GM19240 (cell line): ENCODE results near the gene CCDC170.

Experiments
- DNase-seq: peaks from one replicate; pipeline ENCODE4 v3.0.0; 2011; ENCODE audit warnings: low spot score; ENCODE audit not compliant: insufficient read length

CCDC170 gene

DNA sequence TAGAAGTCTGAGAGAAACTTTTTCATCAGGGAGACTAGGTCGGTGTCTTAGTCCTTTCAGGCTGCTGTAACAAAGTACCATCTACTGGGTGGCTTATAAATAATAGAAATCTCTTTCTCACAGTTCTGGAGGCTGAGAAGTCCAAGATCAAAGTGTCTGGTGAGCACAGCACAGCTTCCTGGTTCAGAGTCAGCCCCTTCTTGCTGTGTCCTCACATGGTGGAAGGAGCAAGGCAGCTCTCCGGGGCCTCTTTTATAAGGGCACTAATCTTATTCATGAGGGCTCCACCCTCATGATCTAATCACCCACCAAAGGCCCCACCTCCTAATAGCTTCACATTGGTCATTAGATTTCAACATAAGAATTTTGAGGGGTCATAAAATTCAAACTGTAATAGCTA lies 122.8 kb downstream of the CCDC170 start:
- no peak for DNase-seq

DNA sequence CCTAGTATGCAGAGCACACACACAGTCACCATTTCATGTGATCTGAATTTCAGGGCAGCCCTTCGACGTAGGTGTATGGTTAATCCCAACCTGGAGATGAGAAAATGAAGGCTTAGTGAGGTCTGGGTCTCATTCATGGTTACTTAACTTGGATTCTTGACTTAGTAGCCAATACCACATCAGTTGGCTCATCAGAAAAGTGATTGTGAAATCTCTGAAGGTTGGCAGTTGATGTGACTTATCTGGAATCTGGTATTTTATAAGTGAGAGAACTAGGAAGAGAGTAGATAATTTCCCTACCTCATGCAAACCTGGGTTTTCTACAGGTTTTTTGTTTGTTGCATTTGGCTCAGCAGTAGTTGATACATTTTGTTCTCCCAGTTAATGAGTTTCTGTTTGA lies 123.7 kb downstream of the CCDC170 start:
- no peak for DNase-seq

DNA sequence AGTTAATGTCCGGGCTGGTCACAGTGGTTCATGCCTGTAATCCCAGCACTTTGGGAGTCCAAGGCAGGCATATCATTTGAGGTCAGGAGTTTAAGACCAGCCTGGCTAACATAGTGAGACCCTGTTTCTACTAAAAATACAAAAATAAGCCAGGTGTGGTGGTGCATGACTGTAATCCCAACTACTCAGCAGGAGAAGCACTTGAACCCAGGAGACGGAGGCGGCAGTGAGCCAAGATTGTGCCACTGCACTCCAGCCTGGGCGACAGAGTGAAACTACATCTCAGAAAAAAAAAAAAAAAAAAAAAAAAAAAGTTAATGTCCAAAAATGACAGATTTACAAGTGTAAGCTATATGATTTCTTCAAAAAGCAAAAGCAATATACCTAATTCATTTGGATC lies 124.9 kb downstream of the CCDC170 start:
- DNase-seq = no peak

DNA sequence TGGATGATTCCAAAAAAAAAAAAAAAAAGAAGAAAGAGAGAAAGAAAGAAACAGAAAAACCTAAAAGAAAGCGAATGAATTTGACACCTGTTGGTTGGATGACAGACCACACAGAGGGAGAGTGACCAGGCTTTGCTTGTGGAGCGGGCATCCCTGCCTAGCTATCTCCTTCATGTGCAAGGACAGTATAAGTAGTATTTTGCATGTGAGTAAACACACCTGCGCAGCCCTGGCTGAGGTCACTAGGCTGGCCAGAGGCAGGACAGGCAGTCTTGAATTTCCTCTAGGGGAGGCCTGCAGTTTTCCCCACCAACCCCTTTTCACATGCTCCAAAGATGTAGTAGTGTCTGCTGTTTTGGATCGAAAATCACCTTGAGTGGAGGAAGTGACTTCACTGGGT lies 126.4 kb downstream of the CCDC170 start:
- DNase-seq = no peak

DNA sequence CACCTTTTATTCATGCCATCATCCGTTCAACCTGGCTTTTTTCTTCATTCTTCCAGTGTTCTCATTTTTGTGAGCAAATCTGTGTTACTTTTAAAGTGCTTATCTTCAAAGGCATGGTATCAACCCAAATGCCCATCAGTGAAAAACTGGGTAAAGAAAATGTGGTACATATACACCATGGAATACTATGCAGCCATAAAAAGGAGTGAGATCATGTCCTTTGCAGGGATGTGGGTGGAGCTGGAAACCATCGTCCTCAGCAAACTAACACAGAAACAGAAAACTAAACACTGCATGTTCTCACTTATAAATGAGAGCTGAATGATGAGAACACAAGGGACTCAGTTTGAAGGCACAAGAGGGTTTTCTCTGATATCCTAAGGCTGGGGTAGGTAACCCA lies 130.3 kb downstream of the CCDC170 start:
- no peak for DNase-seq

DNA sequence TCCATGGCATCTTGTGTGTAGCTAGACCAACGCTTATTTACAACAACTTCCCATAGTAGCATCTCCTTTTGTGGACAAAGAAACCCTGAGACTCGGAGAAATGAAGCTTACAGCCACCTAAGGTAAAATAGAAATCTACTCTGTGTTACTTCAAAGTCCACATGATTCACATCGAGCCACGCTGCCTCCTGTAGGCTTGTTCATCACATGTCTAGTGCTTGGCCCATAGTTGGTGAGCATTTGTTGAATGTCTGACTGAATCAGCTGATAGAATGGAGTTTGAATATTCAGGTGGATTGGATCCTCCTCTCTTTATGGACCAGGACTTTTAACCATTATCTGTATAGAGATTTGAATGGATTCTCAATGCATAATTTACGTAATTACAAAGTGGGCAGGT lies 130.7 kb downstream of the CCDC170 start:
- no peak for DNase-seq

DNA sequence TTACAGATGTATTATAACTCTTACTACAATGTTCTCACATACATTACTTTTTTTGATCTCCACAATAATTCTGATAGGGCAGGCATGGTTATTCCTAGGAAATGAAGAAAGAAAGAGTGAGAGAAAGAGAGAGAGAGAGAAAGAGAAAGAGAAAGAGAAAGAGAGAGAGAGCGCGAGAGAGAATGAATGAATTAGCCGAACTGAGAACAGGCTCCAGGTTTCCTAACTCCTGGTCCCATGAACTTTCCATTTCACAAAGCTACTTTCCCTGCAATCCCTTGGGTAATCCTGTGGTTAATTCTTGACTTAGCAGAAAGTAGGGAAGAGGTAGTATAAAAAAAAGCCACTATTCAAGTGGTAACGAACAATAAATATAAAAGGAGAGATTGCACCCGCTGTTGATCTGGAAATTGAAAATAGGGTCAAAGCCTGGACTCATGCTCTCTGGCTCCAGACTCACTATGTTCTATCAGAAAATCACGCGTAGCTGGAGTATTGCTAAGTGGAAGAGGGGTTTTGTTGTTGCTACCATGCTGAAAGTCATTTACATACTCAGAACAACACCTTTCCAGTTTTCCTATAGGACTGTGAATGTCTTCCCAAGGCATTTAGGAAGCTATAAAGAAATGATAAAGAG lies 131.2 kb downstream of the CCDC170 start:
- no peak for DNase-seq

DNA sequence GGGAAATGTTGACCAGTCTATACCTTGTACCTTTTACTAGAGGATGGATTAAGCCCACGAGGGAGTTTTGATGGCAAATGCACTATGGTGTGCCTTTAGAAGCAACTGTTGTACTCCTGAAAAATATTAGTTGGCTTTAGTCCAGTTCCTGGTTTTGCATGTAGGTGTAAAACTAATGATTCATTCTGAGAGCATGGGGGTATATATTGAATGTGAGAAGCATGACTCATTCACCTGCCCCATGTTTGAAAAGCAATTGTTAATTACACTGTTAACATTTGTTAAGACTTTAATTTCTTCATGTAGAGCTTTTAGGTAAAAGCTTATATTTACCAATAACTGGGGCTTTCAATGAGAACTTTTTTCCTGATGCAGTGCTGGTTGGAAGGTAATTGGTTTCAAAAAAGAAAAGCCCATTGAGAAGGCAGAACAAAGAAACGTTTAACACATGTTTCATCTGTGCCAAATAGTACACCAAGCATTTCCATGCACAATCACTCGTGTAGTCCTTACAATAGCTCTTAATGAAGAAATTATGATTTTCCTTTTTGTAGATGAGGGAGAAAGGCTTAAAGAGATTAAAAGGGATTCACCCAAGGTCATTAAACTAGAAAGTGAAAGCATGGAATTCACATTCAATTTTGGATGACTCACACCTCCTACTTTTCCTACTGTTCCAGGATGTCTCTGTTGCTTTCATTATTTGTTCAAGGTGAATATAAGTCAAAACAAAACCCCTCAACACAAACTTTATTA lies 134.1 kb downstream of the CCDC170 start:
- DNase-seq = no peak

DNA sequence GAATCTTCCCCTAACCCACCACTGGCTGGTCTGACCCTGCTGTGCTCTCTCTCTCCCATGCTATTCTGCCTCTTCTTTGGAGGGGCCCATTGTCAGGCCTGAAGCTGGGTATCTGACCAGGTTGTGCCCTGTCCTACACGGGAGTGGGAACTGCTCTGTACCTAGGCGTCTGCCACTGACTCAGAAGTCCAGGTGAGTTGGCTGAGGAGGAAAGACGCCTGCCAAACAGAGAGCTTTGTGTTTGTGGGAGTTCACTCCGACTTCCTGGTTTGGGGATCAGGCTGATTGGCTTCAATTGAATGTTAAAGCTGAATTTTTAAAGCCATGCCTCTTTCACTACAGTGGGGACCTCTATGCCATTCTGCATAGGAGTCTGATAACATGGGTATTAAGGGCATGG lies 136.0 kb downstream of the CCDC170 start:
- DNase-seq = no peak

DNA sequence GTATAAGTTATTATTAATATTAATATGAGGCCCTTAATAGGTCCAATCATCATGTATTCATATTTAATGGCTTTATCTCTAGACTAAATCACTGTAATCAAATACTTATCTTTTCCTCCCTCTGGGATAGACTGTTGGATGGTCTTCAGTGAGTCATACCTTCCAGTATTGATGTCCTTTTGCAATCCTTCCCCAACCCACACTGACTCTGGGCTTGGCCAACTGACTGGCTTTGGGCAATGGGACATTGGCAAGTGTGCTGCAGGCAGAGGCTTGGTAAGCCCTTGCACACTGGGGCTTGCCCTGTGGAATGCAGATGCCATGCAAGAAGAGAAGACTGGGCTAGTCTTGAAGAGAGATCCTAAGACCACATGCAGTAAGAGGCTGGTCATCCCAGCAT lies 136.6 kb downstream of the CCDC170 start:
- no peak for DNase-seq

DNA sequence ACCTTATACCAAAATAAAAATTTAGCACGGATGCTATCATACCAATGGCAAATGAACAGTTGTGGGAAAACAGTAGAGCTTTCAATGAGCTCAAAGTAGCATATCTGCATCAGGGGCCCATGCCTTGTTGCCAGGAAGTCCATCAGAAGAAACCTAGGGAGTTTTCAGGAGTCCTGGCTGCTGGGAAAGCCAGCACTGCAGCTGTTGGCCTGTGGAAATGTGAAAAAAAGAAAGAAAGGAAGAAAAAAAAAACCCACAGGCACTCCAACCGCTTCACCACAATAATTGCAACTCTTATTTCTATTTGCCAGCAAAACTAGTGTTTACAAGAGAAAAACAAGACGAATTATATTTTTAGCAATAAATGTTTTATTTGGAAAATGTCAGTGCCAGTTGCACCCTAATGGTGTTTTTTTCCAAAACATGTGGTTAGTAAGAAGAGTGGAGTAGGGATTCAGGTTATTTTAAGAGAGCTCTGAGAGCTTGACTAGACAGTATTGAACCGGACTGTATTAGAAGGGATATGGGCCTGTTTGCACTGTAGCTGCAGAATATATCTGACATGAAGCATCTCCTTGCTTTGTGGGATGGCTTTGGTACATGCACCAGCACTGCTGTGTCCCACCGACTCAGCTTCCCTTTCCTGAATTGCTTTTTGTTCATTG lies 137.3 kb downstream of the CCDC170 start:
- DNase-seq = no peak

DNA sequence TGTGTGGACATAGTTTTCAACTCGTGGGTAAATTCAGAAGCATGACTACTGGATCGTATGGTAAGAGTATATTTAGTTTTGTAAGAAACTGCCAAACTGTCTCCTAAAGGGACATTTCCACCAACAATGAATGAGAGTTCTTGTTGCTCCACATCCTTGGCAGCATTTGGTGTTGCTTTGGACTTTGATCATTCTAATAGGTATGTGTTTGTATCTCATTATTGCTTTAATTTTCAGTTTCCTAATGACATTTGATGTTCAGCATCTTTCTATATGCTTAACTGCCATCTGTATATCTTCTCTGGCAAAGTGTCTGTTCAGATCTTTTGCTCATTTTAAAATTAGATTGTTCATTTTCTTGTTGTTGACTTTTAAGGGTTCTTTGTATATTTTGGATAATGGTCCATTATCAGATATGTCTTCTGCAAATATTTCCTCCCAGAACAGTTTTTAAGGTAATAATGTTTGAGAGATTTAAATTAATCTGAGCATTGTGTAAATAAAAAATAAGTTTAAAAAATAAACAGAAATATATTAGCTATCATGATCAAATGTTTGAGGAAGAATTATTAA lies 138.7 kb downstream of the CCDC170 start:
- DNase-seq = no peak

DNA sequence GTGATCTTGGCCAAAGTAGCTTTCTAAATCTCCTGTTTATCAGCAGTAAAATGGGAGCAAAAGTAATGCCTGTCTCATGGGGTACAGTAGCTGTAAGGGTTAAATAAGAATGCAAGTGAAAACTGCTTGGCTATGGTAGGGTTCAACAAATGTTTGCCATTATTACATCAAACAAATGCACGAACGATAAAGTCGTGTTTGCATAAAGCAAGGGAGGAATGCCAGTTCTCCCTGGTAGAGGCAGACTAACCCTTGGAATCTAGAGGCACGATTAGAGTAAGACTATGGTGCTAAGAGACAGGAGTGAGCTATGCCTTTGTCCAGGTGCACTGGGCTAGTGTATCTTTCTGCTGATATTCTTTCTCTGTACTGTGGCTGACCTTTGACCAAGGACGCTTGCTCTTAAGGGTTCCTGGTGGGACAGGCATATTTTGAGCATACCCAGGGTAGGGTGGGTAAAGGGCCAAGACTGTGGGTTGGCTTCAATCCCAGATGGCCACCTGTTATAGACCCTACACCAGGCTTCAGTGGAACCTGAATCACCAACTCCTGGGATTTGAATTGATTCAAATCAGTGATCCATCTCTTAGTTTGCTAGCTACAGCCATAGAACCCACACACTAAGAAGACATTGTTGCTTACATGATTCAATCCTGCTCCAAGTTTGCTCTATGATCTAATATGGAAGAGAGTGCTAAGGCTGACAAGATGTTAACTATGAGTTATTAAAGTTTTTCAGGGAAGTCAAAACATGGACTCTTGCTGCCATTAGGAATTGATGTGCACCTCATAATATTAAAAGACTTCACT lies 139.9 kb downstream of the CCDC170 start:
- no peak for DNase-seq

DNA sequence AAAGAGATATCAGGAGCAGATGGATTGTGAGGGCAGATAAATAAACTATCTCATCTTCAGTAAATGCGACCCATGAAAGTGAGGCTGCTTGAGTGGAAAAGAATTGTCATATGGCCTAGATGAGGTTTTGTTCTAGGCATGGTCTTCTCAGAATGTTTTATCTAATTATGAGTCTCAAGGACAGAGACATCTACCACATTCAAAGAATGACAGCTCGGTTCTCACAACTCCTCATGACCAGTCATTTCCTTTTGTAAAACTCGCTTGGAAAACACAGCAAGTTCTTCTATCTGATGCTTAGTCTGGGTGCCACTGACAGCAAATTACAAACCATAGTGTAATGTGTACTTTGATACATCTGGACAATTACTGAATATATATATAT lies 140.5 kb downstream of the CCDC170 start:
- no peak for DNase-seq

DNA sequence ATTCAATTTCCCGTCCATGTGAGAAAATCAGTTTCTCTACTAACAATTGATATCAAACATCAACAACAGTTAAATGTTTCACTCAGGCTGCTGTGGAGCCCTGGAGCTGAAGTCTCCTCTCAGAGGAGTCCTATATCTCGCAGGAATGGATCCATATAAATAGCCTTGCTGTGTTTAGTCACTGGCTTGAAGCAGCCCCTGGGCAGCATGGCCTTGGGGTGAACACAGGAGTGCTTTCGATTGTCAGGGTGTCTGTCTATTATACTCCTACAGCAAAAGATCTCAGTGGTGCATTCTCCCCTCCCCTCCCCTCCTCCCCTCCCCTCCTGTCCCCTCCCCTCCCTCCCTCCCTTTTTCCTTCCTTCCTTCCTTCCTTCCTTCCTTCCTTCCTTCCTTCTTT lies 141.9 kb downstream of the CCDC170 start:
- DNase-seq = no peak

DNA sequence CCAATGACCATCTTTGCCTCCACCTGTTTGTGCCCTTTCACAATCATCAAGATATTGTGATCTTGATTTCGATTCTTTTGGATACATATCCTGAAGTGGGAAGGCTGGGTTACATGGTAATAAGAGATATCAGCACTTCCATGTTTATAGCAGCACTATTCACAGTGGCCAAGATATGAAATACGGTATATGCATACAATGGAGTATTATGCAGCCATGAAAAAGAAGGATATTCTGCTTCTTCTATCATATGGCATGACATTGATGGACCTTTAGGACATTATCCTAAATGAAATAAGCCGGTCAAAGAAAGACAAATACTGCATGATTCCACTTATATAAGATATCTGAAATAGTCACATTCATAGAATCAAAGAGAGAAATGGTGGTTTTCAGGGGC lies 144.0 kb downstream of the CCDC170 start:
- no peak for DNase-seq

DNA sequence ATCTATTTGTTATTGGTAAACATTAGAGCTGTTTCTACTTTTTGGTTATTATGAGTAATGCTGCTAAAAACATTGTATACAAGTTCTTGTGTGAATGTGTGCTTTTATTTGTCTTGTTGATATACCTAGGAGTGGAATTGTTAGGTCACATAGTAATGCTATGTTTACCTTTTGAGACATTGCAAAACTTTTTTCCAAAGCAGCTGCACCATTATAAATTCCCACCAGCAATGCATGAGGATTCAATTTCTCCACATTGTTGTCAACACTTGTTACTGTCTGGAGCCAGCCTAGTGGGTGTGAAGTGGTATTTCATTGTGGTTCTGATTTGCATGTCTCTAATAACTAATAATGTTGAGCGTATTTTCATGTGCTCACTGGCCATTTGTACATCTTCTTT lies 145.9 kb downstream of the CCDC170 start:
- no peak for DNase-seq

DNA sequence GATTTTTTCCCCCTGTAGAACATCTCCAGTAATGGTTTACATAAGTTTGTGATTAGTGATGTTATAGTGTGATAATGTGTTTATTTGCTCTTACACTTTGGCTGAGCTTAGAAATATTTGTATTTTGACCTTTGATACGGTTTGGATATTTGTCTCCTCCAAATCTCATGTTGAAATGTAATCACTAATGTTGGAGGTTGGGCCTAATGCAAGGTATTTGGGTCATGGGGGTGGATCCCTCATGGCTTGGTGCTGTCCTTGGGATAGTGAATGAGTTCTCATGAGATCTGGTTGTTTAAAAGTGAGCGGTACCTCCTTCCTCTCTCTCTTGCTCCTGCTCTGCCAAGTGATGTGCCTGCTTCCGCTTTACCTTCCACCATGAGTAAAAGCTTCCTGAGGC lies 147.2 kb downstream of the CCDC170 start:
- DNase-seq = no peak

DNA sequence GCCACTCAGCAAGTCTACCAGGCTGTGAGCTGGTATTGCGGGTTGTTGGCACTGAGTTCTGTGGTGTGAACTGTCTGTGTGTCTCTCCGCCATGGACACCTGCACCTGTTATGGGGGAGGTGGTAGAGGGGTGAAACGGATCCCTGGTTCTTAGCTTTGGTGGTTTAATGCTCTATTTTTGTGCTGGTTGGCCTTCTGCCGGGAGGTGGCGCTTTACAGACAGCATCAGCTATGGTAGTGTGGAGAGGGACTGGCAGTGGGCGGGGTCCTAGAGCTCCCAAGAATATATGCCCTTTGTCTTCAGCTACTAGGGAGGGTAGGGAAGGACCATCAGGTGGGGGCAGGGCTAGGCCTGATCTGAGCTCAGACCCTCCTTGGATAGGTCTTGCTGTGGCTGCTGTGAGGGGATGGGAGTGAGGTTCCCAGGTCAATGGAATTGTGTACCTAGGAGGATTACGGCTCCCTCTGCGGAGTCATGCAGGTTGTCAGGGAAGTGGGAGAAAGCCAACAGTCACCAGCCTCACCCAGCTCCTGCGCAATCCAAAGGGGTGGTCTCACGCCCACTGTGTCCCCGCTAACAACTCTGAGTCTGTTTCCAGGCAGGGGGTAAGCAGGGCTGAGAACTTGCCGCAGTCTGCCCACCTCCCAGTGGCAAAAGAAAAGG lies 154.3 kb downstream of the CCDC170 start:
- no peak for DNase-seq

DNA sequence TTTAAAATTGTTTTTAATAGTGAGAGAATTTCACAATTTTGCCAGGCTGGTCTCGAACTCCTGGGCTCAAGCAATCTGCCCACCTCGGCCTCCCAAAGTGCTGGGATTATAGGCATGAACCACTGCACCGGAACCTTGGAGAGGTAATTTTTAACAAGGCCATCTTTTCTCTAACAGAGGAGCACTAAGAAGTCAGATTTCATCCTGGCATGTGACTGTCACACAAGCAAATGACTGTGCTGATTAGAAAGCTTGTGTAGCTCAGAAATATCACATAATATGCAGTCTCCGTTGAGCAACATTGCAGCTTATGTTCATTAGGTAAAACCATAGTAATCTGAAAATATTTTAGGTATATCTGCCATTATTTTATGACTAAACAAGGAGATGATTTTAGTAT lies 156.0 kb downstream of the CCDC170 start:
- DNase-seq = no peak

DNA sequence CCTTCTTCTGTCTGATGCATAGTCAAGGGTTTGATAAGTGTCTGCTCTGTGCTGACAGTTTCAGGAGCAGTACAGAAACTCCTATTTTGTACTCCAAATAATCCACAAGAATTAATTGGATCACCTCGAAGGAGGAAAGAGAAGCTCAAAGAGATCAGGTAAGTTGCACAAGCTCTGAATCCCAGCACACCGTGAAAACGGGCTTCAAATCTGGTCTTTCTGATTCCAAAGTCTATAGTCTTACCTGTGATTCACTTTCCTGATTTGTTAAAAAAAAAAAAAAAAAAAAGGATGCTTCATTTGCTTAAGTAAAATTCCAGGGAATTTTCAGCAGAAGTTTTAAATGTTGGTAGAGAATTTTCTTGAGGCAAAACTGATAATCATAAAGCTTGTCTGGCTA lies 157.8 kb downstream of the CCDC170 start:
- DNase-seq = no peak
